Measurements from ENCODE around the gene NEURL3. TPM values are rescaled to one million over a fixed set of nuclear protein-coding genes. Genes with fewer than 3 reads are reported as not detected.

The NEURL3 gene
- total RNA-seq, 1 experiment from 2014 or later, result 4.2 TPM

GRCh38 chr2:96530474-96531357 lies 25.6 kb upstream of the NEURL3 start:
- H3K36me3 Mint-ChIP-seq (ENCODE audit: insufficient read depth, unreplicated experiment), result no peaks in the 10 kb centered on the region
- no peak overlapping the region for H3K4me3 ChIP-seq (ENCODE audit: low read depth, low read length)
- POLR2A ChIA-PET, result no interaction called here
- intact Hi-C loops (cut with micrococcal nuclease; ENCODE audit: unreplicated experiment), result no loop called here
- H3K27me3 Mint-ChIP-seq (ENCODE audit: insufficient read depth, unreplicated experiment), result no peaks in the 10 kb centered on the region
- CTCF ChIA-PET, result no interaction called here
- H3K9me3 ChIP-seq, result no peaks in the 10 kb centered on the region
- H3K4me1 ChIP-seq, result no peaks in the 10 kb centered on the region
- no peak overlapping the region for H3K4me3 Mint-ChIP-seq (ENCODE audit: unreplicated experiment)
- peaks cover 5% of the 10 kb centered on the region for H3K4me1 Mint-ChIP-seq (ENCODE audit: low read depth, unreplicated experiment)
- H3K36me3 ChIP-seq (ENCODE audit: control insufficient read depth, insufficient read depth, low read length), result no peaks in the 10 kb centered on the region
- no peaks in the 10 kb centered on the region for H3K27me3 ChIP-seq (replicated peaks; ENCODE audit: control insufficient read depth, insufficient read depth, low read length)
- no peak for DNase-seq
- no peak overlapping the region for H3K27ac Mint-ChIP-seq (ENCODE audit: unreplicated experiment)
- TF ChIP-seq CTCF (IDR thresholded peaks at IDR 0.05; ENCODE audit: insufficient read depth in 1 of 2, low read depth in 1 of 2, low read length in 1 of 2, severe bottlenecking in 1 of 2, unreplicated experiment in 1 of 2), result no peak
- no TSS peak for BruUV-seq (replicated peaks)
- no peaks in the 10 kb centered on the region for H3K9me3 Mint-ChIP-seq (ENCODE audit: unreplicated experiment)

GRCh38 chr2:96530144-96530430 lies 24.9 kb upstream of the NEURL3 start:
- Mint-ChIP-seq H3K9me3 (ENCODE audit: unreplicated experiment) (no peaks in the 10 kb centered on the region), H3K27me3 (ENCODE audit: insufficient read depth, unreplicated experiment) (no peaks in the 10 kb centered on the region)
- POLR2A ChIA-PET, result no interaction called here

DNA sequence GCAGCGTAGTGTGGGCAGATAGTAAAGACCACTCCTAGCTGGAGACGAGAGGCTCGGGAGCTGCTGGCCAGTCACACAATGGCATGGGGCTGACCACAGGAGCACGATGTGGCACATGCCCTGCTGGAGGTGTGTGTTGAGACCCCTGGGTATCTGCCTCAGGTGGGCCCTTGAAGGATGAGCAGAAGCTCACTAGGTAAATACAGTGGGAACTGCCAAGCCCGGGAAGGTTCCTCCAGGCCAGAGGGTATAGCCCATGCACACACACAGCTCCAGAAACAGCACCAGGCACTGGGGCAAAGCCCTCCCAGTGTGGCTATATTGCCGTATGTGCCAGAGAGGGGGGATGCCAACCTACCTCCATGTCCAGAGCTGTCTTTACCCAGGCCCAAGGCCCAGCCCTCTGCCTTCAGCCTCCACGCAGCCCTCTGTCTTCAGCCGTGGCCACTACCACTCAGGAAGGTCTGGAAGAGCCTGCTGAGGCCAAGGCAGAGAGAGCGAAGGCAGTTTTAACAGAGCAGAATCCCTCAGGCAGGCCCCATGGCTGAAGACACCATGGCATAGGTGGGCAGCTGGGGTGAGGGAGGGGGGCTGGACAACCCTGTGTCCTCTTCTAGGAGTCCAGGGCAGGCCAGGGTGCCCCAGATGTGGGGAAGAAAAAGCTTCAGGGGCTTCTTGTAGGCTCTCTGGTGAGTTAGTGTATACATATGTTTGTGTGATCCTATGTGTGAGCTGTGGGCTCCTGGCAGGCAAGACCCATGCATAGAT lies 24.4 kb upstream of the NEURL3 start:
- intact Hi-C loops (cut with micrococcal nuclease; ENCODE audit: unreplicated experiment), result no loop called here
- Mint-ChIP-seq H3K27ac (ENCODE audit: unreplicated experiment) (no peak overlapping the region), H3K9me3 (ENCODE audit: unreplicated experiment) (no peaks in the 10 kb centered on the region), H3K4me1 (ENCODE audit: low read depth, unreplicated experiment) (peaks cover 5% of the 10 kb centered on the region), H3K4me3 (ENCODE audit: unreplicated experiment) (no peak overlapping the region), H3K27me3 (ENCODE audit: insufficient read depth, unreplicated experiment) (no peaks in the 10 kb centered on the region), H3K36me3 (ENCODE audit: insufficient read depth, unreplicated experiment) (no peaks in the 10 kb centered on the region)
- CTCF ChIA-PET, result no interaction called here
- DNase-seq, result no peak
- no peaks in the 10 kb centered on the region for H3K4me1 ChIP-seq
- POLR2A ChIA-PET, result no interaction called here
- no peaks in the 10 kb centered on the region for H3K9me3 ChIP-seq
- no peaks in the 10 kb centered on the region for H3K36me3 ChIP-seq (ENCODE audit: control insufficient read depth, insufficient read depth, low read length)
- BruUV-seq (replicated peaks), result no TSS peak
- H3K4me3 ChIP-seq (ENCODE audit: low read depth, low read length), result no peak overlapping the region
- no peaks in the 10 kb centered on the region for H3K27me3 ChIP-seq (replicated peaks; ENCODE audit: control insufficient read depth, insufficient read depth, low read length)
- TF ChIP-seq CTCF (IDR thresholded peaks at IDR 0.05; ENCODE audit: insufficient read depth in 1 of 2, low read depth in 1 of 2, low read length in 1 of 2, severe bottlenecking in 1 of 2, unreplicated experiment in 1 of 2), result no peak

More at GRCh38 chr2:96530144-96530430, 24.9 kb upstream of the NEURL3 start:
- no peaks in the 10 kb centered on the region for H3K4me1 ChIP-seq
- no peaks in the 10 kb centered on the region for H3K9me3 ChIP-seq
- H3K27me3 ChIP-seq (replicated peaks; ENCODE audit: control insufficient read depth, insufficient read depth, low read length), result no peaks in the 10 kb centered on the region
- no peak for DNase-seq
- CTCF ChIA-PET, result no interaction called here
- no peak overlapping the region for H3K4me3 ChIP-seq (ENCODE audit: low read depth, low read length)
- intact Hi-C loops (cut with micrococcal nuclease; ENCODE audit: unreplicated experiment), result no loop called here
- H3K4me3 Mint-ChIP-seq (ENCODE audit: unreplicated experiment), result no peak overlapping the region
- no peaks in the 10 kb centered on the region for H3K36me3 ChIP-seq (ENCODE audit: control insufficient read depth, insufficient read depth, low read length)
- peaks cover 5% of the 10 kb centered on the region for H3K4me1 Mint-ChIP-seq (ENCODE audit: low read depth, unreplicated experiment)
- TF ChIP-seq CTCF (IDR thresholded peaks at IDR 0.05; ENCODE audit: insufficient read depth in 1 of 2, low read depth in 1 of 2, low read length in 1 of 2, severe bottlenecking in 1 of 2, unreplicated experiment in 1 of 2), result no peak
- no peaks in the 10 kb centered on the region for H3K36me3 Mint-ChIP-seq (ENCODE audit: insufficient read depth, unreplicated experiment)
- no peak overlapping the region for H3K27ac Mint-ChIP-seq (ENCODE audit: unreplicated experiment)
- BruUV-seq (replicated peaks), result no TSS peak
